Liver (tissue), 9 donors: ENCODE data around the gene PGRMC1. TPM values are rescaled to one million over a fixed set of nuclear protein-coding genes. Genes with fewer than 3 reads are reported as not detected.
"Not testable (repeated sequence)": the region's sequence is repeated elsewhere in the genome, so short reads cannot be mapped to it uniquely, and the experiment has no call there.

Experiments
- DNase-seq: peaks from one replicate; pipeline ENCODE4 v3.0.0-alpha.2; 2017; ENCODE audit warnings: low spot score
- H3K27ac ChIP-seq, 2 donors: one replicate each; pipeline ENCODE4 v1.7.0; 2013; ENCODE audit warnings: inconsistent platforms in 2 of 2, low read length in 2 of 2, control low read depth in 1 of 2, low read depth in 1 of 2, mild to moderate bottlenecking in 1 of 2
- H3K27me3 ChIP-seq, 4 donors: one replicate each; pipeline versions ENCODE4 v1.6.1 to v1.7.0; 2013; ENCODE audit warnings: low read length in 3 of 4, inconsistent platforms in 1 of 4, mild to moderate bottlenecking in 1 of 4, moderate library complexity in 1 of 4; ENCODE audit not compliant: control insufficient read depth in 4 of 4, insufficient read depth in 4 of 4
- H3K36me3 ChIP-seq, 4 donors: one replicate each; pipeline versions ENCODE4 v1.6.1 to v1.7.0; 2013; ENCODE audit warnings: low read length in 3 of 4, mild to moderate bottlenecking in 3 of 4, low read depth in 1 of 4, moderate library complexity in 1 of 4; ENCODE audit not compliant: control insufficient read depth in 4 of 4, insufficient read depth in 3 of 4
- H3K4me1 ChIP-seq, 4 donors: one replicate each; pipeline versions ENCODE4 v1.6.1 to v1.7.0; 2013; ENCODE audit warnings: low read length in 3 of 4, mild to moderate bottlenecking in 3 of 4, moderate library complexity in 1 of 4; ENCODE audit not compliant: control insufficient read depth in 4 of 4, insufficient read depth in 4 of 4
- H3K4me3 ChIP-seq, 3 donors: one replicate each; pipeline versions ENCODE4 v1.6.1 to v1.7.0; 2013; ENCODE audit warnings: low read length in 3 of 3, control low read depth in 1 of 3, low read depth in 1 of 3, mild to moderate bottlenecking in 1 of 3
- H3K9ac ChIP-seq, 2 donors: one replicate each; pipeline ENCODE4 v1.7.0; 2013; ENCODE audit warnings: low read length in 2 of 2, mild to moderate bottlenecking in 2 of 2, moderate library complexity in 2 of 2, control low read depth in 1 of 2, low read depth in 1 of 2
- H3K9me3 ChIP-seq, 4 donors: one replicate each; pipeline versions ENCODE4 v1.6.1 to v1.7.0; 2013; ENCODE audit warnings: low read length in 3 of 4; ENCODE audit not compliant: control insufficient read depth in 4 of 4
- ATF3 ChIP-seq: IDR thresholded peaks from 2 replicates; pipeline ENCODE4 v1.6.1; 2016; ENCODE audit warnings: antibody characterized with exemption
- CTCF ChIP-seq: fragments of 150-350 bp; IDR thresholded peaks from 2 replicates; pipeline ENCODE4 v1.5.1; 2017; ENCODE audit warnings: improper control_type of control experiment, low read depth, low read length; ENCODE audit not compliant: missing input control
- EGR1 ChIP-seq, 2 donors: IDR thresholded peaks; 2 replicates each; pipeline ENCODE4 v1.6.1; 2016 to 2018; ENCODE audit warnings: antibody characterized with exemption in 2 of 2, low read depth in 2 of 2
- FOXA1 ChIP-seq: IDR thresholded peaks from 2 replicates; pipeline ENCODE4 v1.6.1; 2016; ENCODE audit warnings: antibody characterized with exemption
- FOXA2 ChIP-seq: IDR thresholded peaks from 2 replicates; pipeline ENCODE4 v1.6.1; 2016; ENCODE audit warnings: antibody characterized with exemption
- GABPA ChIP-seq, 2 donors: IDR thresholded peaks in 1 of 2; conservative IDR thresholded peaks in 1 of 2; 2 replicates each; pipeline ENCODE4 v1.6.1; 2016; ENCODE audit warnings: antibody characterized with exemption in 2 of 2, mild to moderate bottlenecking in 1 of 2, moderate library complexity in 1 of 2
- HNF4A ChIP-seq, 2 donors: conservative IDR thresholded peaks; 2 replicates each; pipeline ENCODE4 v1.6.1; 2016; ENCODE audit warnings: antibody characterized with exemption in 2 of 2, mild to moderate bottlenecking in 2 of 2
- HNF4G ChIP-seq: IDR thresholded peaks from 2 replicates; pipeline ENCODE4 v1.6.1; 2016; ENCODE audit warnings: antibody characterized with exemption
- JUND ChIP-seq, 2 donors: IDR thresholded peaks; 2 replicates each; pipeline ENCODE4 v1.6.1; 2016; ENCODE audit warnings: antibody characterized with exemption in 2 of 2
- MAX ChIP-seq: IDR thresholded peaks from 2 replicates; pipeline ENCODE4 v1.6.1; 2016; ENCODE audit warnings: antibody characterized with exemption
- NR2F2 ChIP-seq: IDR thresholded peaks from 2 replicates; pipeline ENCODE4 v1.6.1; 2016; ENCODE audit warnings: antibody characterized with exemption
- RAD21 ChIP-seq, 2 donors: IDR thresholded peaks; 2 replicates each; pipeline ENCODE4 v1.6.1; 2016; ENCODE audit warnings: antibody characterized with exemption in 2 of 2, mild to moderate bottlenecking in 2 of 2
- REST ChIP-seq: IDR thresholded peaks from 2 replicates; pipeline ENCODE4 v1.6.1; 2016; ENCODE audit warnings: antibody characterized with exemption, mild to moderate bottlenecking
- RXRA ChIP-seq, 2 donors: IDR thresholded peaks; 2 replicates each; pipeline ENCODE4 v1.6.1; 2017 to 2018; ENCODE audit warnings: antibody characterized with exemption in 2 of 2, mild to moderate bottlenecking in 1 of 2
- SP1 ChIP-seq: IDR thresholded peaks from 2 replicates; pipeline ENCODE4 v1.6.1; 2018; ENCODE audit warnings: antibody characterized with exemption, mild to moderate bottlenecking
- TAF1 ChIP-seq: conservative IDR thresholded peaks from 2 replicates; pipeline ENCODE4 v1.6.1; 2016; ENCODE audit warnings: antibody characterized with exemption, mild to moderate bottlenecking
- YY1 ChIP-seq: IDR thresholded peaks from 2 replicates; pipeline ENCODE4 v1.6.1; 2016; ENCODE audit warnings: antibody characterized with exemption, mild to moderate bottlenecking
- ZBTB33 ChIP-seq: IDR thresholded peaks from 2 replicates; pipeline ENCODE4 v1.6.1; 2016; ENCODE audit warnings: antibody characterized with exemption
- WGBS: extraction: QIAGEN DNeasy Blood & Tissue Kit; methylation state at CpG from one replicate; pipeline ENCODE4 v1.1.7; 2013; 5-methylcytosine and 5-hydroxymethylcytosine counted together
- polyA plus RNA-seq, 2 donors: library from polyadenylated mRNA; stranded (reverse) in 1 of 2; unstranded in 1 of 2; fragments of 200-250 nt in 1 of 2; fragments of >200 nt in 1 of 2; fragmentation: Nextera tagmentation in 1 of 2; extraction: Ambion mirVana in 1 of 2; gene quantifications; one replicate each; pipeline versions ENCODE4 v1.2.1 to v1.2.3, GENCODE V29; 2013 to 2015
- total RNA-seq, 2 donors: library from RNA; depleted of rRNA; stranded (reverse); fragments of >200 nt; gene quantifications; one replicate each; pipeline ENCODE4 v1.2.3, GENCODE V29; 2014
- donor health status: healthy.
- donor health status: healthy.
- donor health status: healthy.
- donor health status: healthy.
- donor health status: healthy.

The PGRMC1 gene
- total and polyA plus RNA-seq, 4 donors, result 180 to 346 (median 290) TPM

GRCh38 chrX:119288890-119289393 lies 52.9 kb downstream of the PGRMC1 start:
- Histone ChIP-seq H3K27me3 (no peaks in the 10 kb centered on the region), H3K9me3 (no peaks in the 10 kb centered on the region), H3K4me3 (no peak overlapping the region), H3K27ac (no peak overlapping the region), H3K9ac (no peak overlapping the region), H3K36me3 (no peaks in the 10 kb centered on the region), H3K4me1 (no peaks in the 10 kb centered on the region)
- no peak for DNase-seq
- WGBS, result 78% methylated on average over 4 of the region's 4 CpGs
- TF ChIP-seq HNF4G (no peak), TAF1 (no peak), NR2F2 (no peak), FOXA1 (no peak), HNF4A (conservative IDR thresholded peaks at IDR 0.05) (no peak), FOXA2 (no peak), RAD21 (IDR thresholded peaks at IDR 0.05) (no peak), JUND (IDR thresholded peaks at IDR 0.05) (no peak), RXRA (IDR thresholded peaks at IDR 0.05) (no peak)

GRCh38 chrX:119290476-119290875 lies 54.4 kb downstream of the PGRMC1 start:
- no peak overlapping the region for H3K4me3 ChIP-seq
- no peaks in the 10 kb centered on the region for H3K27me3 ChIP-seq
- no peak for DNase-seq
- no peaks in the 10 kb centered on the region for H3K4me1 ChIP-seq
- no peak for TF ChIP-seq EGR1 (IDR thresholded peaks at IDR 0.05; ENCODE audit: low read depth in 2 of 2)
- TF ChIP-seq REST, result no peak
- no peak for TF ChIP-seq FOXA1
- TF ChIP-seq HNF4A (conservative IDR thresholded peaks at IDR 0.05), result no peak
- TF ChIP-seq GABPA (IDR thresholded peaks at IDR 0.05 in 1 of 2, conservative IDR thresholded peaks at IDR 0.05 in 1 of 2), result no peak
- no peak for TF ChIP-seq CTCF
- no peak for TF ChIP-seq MAX
- TF ChIP-seq ATF3, result no peak
- TF ChIP-seq YY1, result no peak
- no peak for TF ChIP-seq SP1
- TF ChIP-seq ZBTB33, result no peak
- no peak for TF ChIP-seq FOXA2
- no peak for TF ChIP-seq NR2F2
- no peaks in the 10 kb centered on the region for H3K36me3 ChIP-seq
- no peak overlapping the region for H3K9ac ChIP-seq
- H3K9me3 ChIP-seq, result no peaks in the 10 kb centered on the region
- no peak overlapping the region for H3K27ac ChIP-seq

GRCh38 chrX:119291246-119291645 lies 55.2 kb downstream of the PGRMC1 start:
- H3K4me1 ChIP-seq, H3K9ac ChIP-seq, H3K27me3 ChIP-seq, H3K27ac ChIP-seq, H3K36me3 ChIP-seq, H3K9me3 ChIP-seq, DNase-seq, H3K4me3 ChIP-seq: not testable (repeated sequence)
- WGBS, result 73% methylated on average over 2 of the region's 2 CpGs
